ENCODE measurements around the gene PRKAB1. TPM values are rescaled to one million over a fixed set of nuclear protein-coding genes. Genes with fewer than 3 reads are reported as not detected.
A peak's percentile ranks its signal among the peaks of the same experiment; 100 is the strongest.

PRKAB1 gene
- total and polyA plus RNA-seq, 4 donors = 34.7 to 57.5 (median 37.9) TPM

- Histone ChIP-seq H3K4me1 (ENCODE audit: control insufficient read depth in 5 of 5, insufficient read depth in 5 of 5, low read length in 5 of 5) (peaks cover 0 to 10% (median 5%) of the 10 kb centered on the region in 5 donors), H3K27me3 (ENCODE audit: control insufficient read depth in 3 of 3, insufficient read depth in 3 of 3, low read length in 2 of 3) (no peaks in the 10 kb centered on the region), H3K27ac (ENCODE audit: low read depth in 1 of 2, low read length in 1 of 2) (no peak overlapping the region), H3K9me3 (ENCODE audit: control insufficient read depth in 4 of 4, insufficient read depth in 3 of 4, low read length in 3 of 4) (no peaks in the 10 kb centered on the region), H3K36me3 (ENCODE audit: control insufficient read depth in 4 of 4, insufficient read depth in 4 of 4, low read length in 4 of 4) (peaks cover 42 to 69% (median 57%) of the 10 kb centered on the region in 4 donors), H3K9ac (ENCODE audit: insufficient read depth in 1 of 2, low read length in 2 of 2) (no peak overlapping the region), H3K4me3 (no peak overlapping the region)
- 93 to 94% methylated on average over 13 of the region's 13 CpGs for WGBS, 2 donors
- ATAC-seq (ENCODE audit: insufficient read depth, low FRiP score) (no peak), DNase-seq (no peak)
- TF ChIP-seq, protein P1, sequence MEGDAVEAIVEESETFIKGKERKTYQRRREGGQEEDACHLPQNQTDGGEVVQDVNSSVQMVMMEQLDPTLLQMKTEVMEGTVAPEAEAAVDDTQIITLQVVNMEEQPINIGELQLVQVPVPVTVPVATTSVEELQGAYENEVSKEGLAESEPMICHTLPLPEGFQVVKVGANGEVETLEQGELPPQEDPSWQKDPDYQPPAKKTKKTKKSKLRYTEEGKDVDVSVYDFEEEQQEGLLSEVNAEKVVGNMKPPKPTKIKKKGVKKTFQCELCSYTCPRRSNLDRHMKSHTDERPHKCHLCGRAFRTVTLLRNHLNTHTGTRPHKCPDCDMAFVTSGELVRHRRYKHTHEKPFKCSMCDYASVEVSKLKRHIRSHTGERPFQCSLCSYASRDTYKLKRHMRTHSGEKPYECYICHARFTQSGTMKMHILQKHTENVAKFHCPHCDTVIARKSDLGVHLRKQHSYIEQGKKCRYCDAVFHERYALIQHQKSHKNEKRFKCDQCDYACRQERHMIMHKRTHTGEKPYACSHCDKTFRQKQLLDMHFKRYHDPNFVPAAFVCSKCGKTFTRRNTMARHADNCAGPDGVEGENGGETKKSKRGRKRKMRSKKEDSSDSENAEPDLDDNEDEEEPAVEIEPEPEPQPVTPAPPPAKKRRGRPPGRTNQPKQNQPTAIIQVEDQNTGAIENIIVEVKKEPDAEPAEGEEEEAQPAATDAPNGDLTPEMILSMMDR (IDR thresholded peaks at IDR 0.05; ENCODE audit: control extremely low read depth, extremely low read depth) = no peak
Observed at GRCh38 chr12:119676573-119676972, 8.6 kb downstream of the PRKAB1 start.

- TF ChIP-seq, protein P1 (IDR thresholded peaks at IDR 0.05; ENCODE audit: control extremely low read depth, extremely low read depth) = no peak
- Histone ChIP-seq H3K4me1 (ENCODE audit: control insufficient read depth in 5 of 5, insufficient read depth in 5 of 5, low read length in 5 of 5) (peaks cover 0 to 7% (median 0%) of the 10 kb centered on the region in 5 donors), H3K9me3 (ENCODE audit: control insufficient read depth in 4 of 4, insufficient read depth in 3 of 4, low read length in 3 of 4) (no peaks in the 10 kb centered on the region), H3K27me3 (ENCODE audit: control insufficient read depth in 3 of 3, insufficient read depth in 3 of 3, low read length in 2 of 3) (no peaks in the 10 kb centered on the region), H3K27ac (ENCODE audit: low read depth in 1 of 2, low read length in 1 of 2) (no peak overlapping the region), H3K9ac (ENCODE audit: insufficient read depth in 1 of 2, low read length in 2 of 2) (no peak overlapping the region), H3K4me3 (no peak overlapping the region), H3K36me3 (ENCODE audit: control insufficient read depth in 4 of 4, insufficient read depth in 4 of 4, low read length in 4 of 4) (peaks cover 45 to 60% (median 53%) of the 10 kb centered on the region in 4 donors)
- WGBS, 2 donors = 90 to 92% methylated on average over 7 of the region's 7 CpGs
- ATAC-seq (ENCODE audit: insufficient read depth, low FRiP score) (no peak), DNase-seq (no peak)
Observed at GRCh38 chr12:119678459-119678858, 10.5 kb downstream of the PRKAB1 start.

- ATAC-seq (ENCODE audit: insufficient read depth, low FRiP score) (no peak), DNase-seq (peak in 1 of 3 donors; percentile 36)
- H3K4me3 ChIP-seq = no peak overlapping the region
- H3K27ac ChIP-seq (ENCODE audit: low read depth in 1 of 2, low read length in 1 of 2) = no peak overlapping the region
- TF ChIP-seq, protein P1 (IDR thresholded peaks at IDR 0.05; ENCODE audit: control extremely low read depth, extremely low read depth) = no peak
- peaks cover 0 to 6% (median 1%) of the 10 kb centered on the region in 5 donors for H3K4me1 ChIP-seq (ENCODE audit: control insufficient read depth in 5 of 5, insufficient read depth in 5 of 5, low read length in 5 of 5)
- 80 to 94% methylated on average over 5 of the region's 5 CpGs for WGBS, 2 donors
- no peaks in the 10 kb centered on the region for H3K9me3 ChIP-seq (ENCODE audit: control insufficient read depth in 4 of 4, insufficient read depth in 3 of 4, low read length in 3 of 4)
- H3K36me3 ChIP-seq (ENCODE audit: control insufficient read depth in 4 of 4, insufficient read depth in 4 of 4, low read length in 4 of 4) = peaks cover 40 to 57% (median 52%) of the 10 kb centered on the region in 4 donors
- no peak overlapping the region for H3K9ac ChIP-seq (ENCODE audit: insufficient read depth in 1 of 2, low read length in 2 of 2)
- H3K27me3 ChIP-seq (ENCODE audit: control insufficient read depth in 3 of 3, insufficient read depth in 3 of 3, low read length in 2 of 3) = no peaks in the 10 kb centered on the region
Observed at GRCh38 chr12:119679081-119679480, 11.1 kb downstream of the PRKAB1 start.

- H3K4me1 ChIP-seq (ENCODE audit: control insufficient read depth in 5 of 5, insufficient read depth in 5 of 5, low read length in 5 of 5) = peaks cover 0 to 10% (median 3%) of the 10 kb centered on the region in 5 donors
- no peaks in the 10 kb centered on the region for H3K27me3 ChIP-seq (ENCODE audit: control insufficient read depth in 3 of 3, insufficient read depth in 3 of 3, low read length in 2 of 3)
- 75 to 88% methylated on average over 10 of the region's 10 CpGs for WGBS, 2 donors
- ATAC-seq (ENCODE audit: insufficient read depth, low FRiP score) (no peak), DNase-seq (no peak)
- peaks cover 40 to 53% (median 50%) of the 10 kb centered on the region in 4 donors for H3K36me3 ChIP-seq (ENCODE audit: control insufficient read depth in 4 of 4, insufficient read depth in 4 of 4, low read length in 4 of 4)
- no peak overlapping the region for H3K4me3 ChIP-seq
- no peaks in the 10 kb centered on the region for H3K9me3 ChIP-seq (ENCODE audit: control insufficient read depth in 4 of 4, insufficient read depth in 3 of 4, low read length in 3 of 4)
- peak overlapping the region in 1 of 2 donors; percentile 13 for H3K27ac ChIP-seq (ENCODE audit: low read depth in 1 of 2, low read length in 1 of 2)
- TF ChIP-seq, protein P1 (IDR thresholded peaks at IDR 0.05; ENCODE audit: control extremely low read depth, extremely low read depth) = no peak
- no peak overlapping the region for H3K9ac ChIP-seq (ENCODE audit: insufficient read depth in 1 of 2, low read length in 2 of 2)
Observed at GRCh38 chr12:119679490-119679889, 11.6 kb downstream of the PRKAB1 start.
